NB4 (cell line): Measurements from ENCODE around the gene NT5C3B.

Source experiments
- MYC ChIP-seq: IDR thresholded peaks from 2 replicates; pipeline ENCODE4 v1.6.1; 2011; ENCODE audit warnings: low read depth, low read length
- POLR2A ChIP-seq: IDR thresholded peaks from 2 replicates; pipeline ENCODE4 v1.6.1; 2011; ENCODE audit warnings: mild to moderate bottlenecking; ENCODE audit not compliant: insufficient read length; ENCODE audit errors: extremely low read depth
- TF ChIP-seq, protein P1 (sequence below): IDR thresholded peaks from one replicate; pipeline ENCODE4 v1.5.1; 2012; ENCODE audit warnings: low read depth, low read length
- TF ChIP-seq, protein P2 (sequence below): IDR thresholded peaks from 2 replicates; pipeline ENCODE4 v1.6.1; 2011; ENCODE audit warnings: low read depth, low read length

DNA sequence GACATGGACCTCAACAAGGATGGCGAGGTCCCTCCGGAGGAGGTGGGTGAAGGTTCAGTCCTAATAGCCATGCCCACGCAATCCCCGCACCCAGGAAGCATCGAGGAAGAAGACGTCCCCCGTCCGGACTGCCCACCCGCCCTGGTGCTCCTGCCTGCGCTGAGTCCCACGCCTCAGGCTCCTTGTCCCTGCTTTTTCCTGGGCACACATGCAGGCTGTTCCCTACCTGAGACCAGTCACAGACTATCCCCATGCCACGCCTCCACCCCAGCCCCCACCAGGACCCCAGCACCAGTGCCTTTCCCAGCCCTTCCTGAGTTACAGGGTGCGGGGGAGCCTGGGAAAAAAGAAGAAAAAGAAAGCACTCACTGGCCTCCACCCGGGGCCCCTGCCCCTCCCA lies 14.3 kb downstream of the NT5C3B start:
- TF ChIP-seq, protein P1, sequence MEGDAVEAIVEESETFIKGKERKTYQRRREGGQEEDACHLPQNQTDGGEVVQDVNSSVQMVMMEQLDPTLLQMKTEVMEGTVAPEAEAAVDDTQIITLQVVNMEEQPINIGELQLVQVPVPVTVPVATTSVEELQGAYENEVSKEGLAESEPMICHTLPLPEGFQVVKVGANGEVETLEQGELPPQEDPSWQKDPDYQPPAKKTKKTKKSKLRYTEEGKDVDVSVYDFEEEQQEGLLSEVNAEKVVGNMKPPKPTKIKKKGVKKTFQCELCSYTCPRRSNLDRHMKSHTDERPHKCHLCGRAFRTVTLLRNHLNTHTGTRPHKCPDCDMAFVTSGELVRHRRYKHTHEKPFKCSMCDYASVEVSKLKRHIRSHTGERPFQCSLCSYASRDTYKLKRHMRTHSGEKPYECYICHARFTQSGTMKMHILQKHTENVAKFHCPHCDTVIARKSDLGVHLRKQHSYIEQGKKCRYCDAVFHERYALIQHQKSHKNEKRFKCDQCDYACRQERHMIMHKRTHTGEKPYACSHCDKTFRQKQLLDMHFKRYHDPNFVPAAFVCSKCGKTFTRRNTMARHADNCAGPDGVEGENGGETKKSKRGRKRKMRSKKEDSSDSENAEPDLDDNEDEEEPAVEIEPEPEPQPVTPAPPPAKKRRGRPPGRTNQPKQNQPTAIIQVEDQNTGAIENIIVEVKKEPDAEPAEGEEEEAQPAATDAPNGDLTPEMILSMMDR: no peak
- no peak for TF ChIP-seq POLR2A
- TF ChIP-seq MYC: no peak
- TF ChIP-seq, protein P2, sequence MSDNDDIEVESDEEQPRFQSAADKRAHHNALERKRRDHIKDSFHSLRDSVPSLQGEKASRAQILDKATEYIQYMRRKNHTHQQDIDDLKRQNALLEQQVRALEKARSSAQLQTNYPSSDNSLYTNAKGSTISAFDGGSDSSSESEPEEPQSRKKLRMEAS: no peak
